Esophagus muscularis mucosa (tissue), 4 donors: ENCODE data around the gene CCDC24. TPM values are rescaled to one million over a fixed set of nuclear protein-coding genes. Genes with fewer than 3 reads are reported as not detected.

Source experiments
- DNase-seq: peaks from one replicate; pipeline ENCODE4 v3.0.0-alpha.2; 2017; ENCODE audit errors: extremely low spot score
- H3K27ac ChIP-seq, 4 donors: fragments of 200-600 bp; sonication (generic); replicated peaks in 1 of 4; 1 replicate in 3 of 4; 2 replicates in 1 of 4; pipeline ENCODE4 v1.5.1; 2016 to 2019; ENCODE audit warnings: mild to moderate bottlenecking in 1 of 4
- H3K27me3 ChIP-seq, 4 donors: fragments of 200-600 bp; sonication (generic); one replicate each; pipeline versions ENCODE4 v1.5.1 to v1.6.0; 2016 to 2019
- H3K36me3 ChIP-seq, 4 donors: fragments of 200-600 bp; sonication (generic); one replicate each; pipeline ENCODE4 v1.5.1; 2016 to 2019
- H3K4me1 ChIP-seq, 4 donors: fragments of 200-600 bp; sonication (generic); one replicate each; pipeline ENCODE4 v1.5.1; 2016 to 2019
- H3K4me3 ChIP-seq, 4 donors: fragments of 200-600 bp; sonication (generic); 1 replicate in 2 of 4; 2 replicates in 2 of 4; pipeline ENCODE4 v1.5.1; 2016 to 2019; ENCODE audit warnings: mild to moderate bottlenecking in 4 of 4, moderate library complexity in 1 of 4
- H3K9me3 ChIP-seq, 4 donors: fragments of 200-600 bp; sonication (generic); 1 replicate in 3 of 4; 2 replicates in 1 of 4; pipeline ENCODE4 v1.5.1; 2016 to 2019
- CTCF ChIP-seq, 3 experiments: fragments of 200-600 bp in 2 of 3; fragments of 450-650 bp in 1 of 3; sonication (generic) in 2 of 3; IDR thresholded peaks; one replicate each; pipeline ENCODE4 v1.5.1; 2017 to 2019; ENCODE audit warnings: antibody characterized with exemption in 3 of 3, mild to moderate bottlenecking in 2 of 3, moderate library complexity in 1 of 3
- EP300 ChIP-seq: sonication (generic); formaldehyde crosslinking; IDR thresholded peaks from one replicate; pipeline ENCODE4 v1.6.1; 2017; ENCODE audit warnings: antibody characterized with exemption
- POLR2A ChIP-seq: fragments of 450-650 bp; IDR thresholded peaks from one replicate; pipeline ENCODE4 v1.6.1; 2017; ENCODE audit warnings: antibody characterized with exemption, moderate library complexity, mild to moderate bottlenecking, low read depth
- POLR2AphosphoS5 ChIP-seq, 2 donors: sonication (generic); formaldehyde crosslinking; IDR thresholded peaks; one replicate each; pipeline ENCODE4 v1.6.1; 2017; ENCODE audit warnings: antibody characterized with exemption in 2 of 2
- WGBS: methylation state at CpG from one replicate; pipeline ENCODE4 v1.1.5; 2018; 5-methylcytosine and 5-hydroxymethylcytosine counted together
- intact Hi-C: fragments of 100-400 bp; cut with DNase I; formaldehyde crosslinking; loops from one replicate; pipeline ENCODE4 v1.15.1; 2023
- total RNA-seq, 4 donors: library from RNA; depleted of rRNA; stranded (reverse); fragments of >200 nt; gene quantifications; one replicate each; pipeline versions ENCODE4 v1.1.0 to v1.2.1, GENCODE V29; 2016

CCDC24 gene
- total RNA-seq, 4 donors from 2014 or later, result 6.2 to 7.3 (median 6.7) TPM

- Histone ChIP-seq H3K27me3 (no peaks in the 10 kb centered on the region), H3K4me1 (peaks cover 53 to 74% (median 67%) of the 10 kb centered on the region in 4 donors), H3K9me3 (no peaks in the 10 kb centered on the region), H3K36me3 (peaks cover 16 to 46% (median 42%) of the 10 kb centered on the region in 4 donors), H3K27ac (peak overlapping the region in 3 of 4 donors; percentile 93 to 98 (median 94)), H3K4me3 (peak overlapping the region; percentile 85 to 99 (median 94))
- no peak for TF ChIP-seq POLR2A
- intact Hi-C loops, result no loop called here
- WGBS, result 66% methylated on average over 4 of the region's 4 CpGs
- no peak for DNase-seq
Observed at GRCh38 chr1:43976045-43976444, 15.4 kb upstream of the CCDC24 start.

- Histone ChIP-seq H3K36me3 (peaks cover 16 to 42% (median 39%) of the 10 kb centered on the region in 4 donors), H3K4me1 (peaks cover 50 to 70% (median 60%) of the 10 kb centered on the region in 4 donors), H3K27ac (no peak overlapping the region), H3K4me3 (no peak overlapping the region), H3K27me3 (no peaks in the 10 kb centered on the region), H3K9me3 (no peaks in the 10 kb centered on the region)
- no peak for TF ChIP-seq POLR2AphosphoS5 (IDR thresholded peaks at IDR 0.05)
- no peak for TF ChIP-seq POLR2A
- no peak for TF ChIP-seq EP300
- TF ChIP-seq CTCF (IDR thresholded peaks at IDR 0.05), result no peak
- intact Hi-C loops, result no loop called here
- no peak for DNase-seq
- 87% methylated on average over 8 of the region's 8 CpGs for WGBS
Observed at GRCh38 chr1:43976890-43977289, 14.5 kb upstream of the CCDC24 start.

- Histone ChIP-seq H3K4me3 (no peak overlapping the region), H3K36me3 (peaks cover 13 to 40% (median 33%) of the 10 kb centered on the region in 4 donors), H3K27me3 (no peaks in the 10 kb centered on the region), H3K4me1 (peaks cover 50 to 71% (median 60%) of the 10 kb centered on the region in 4 donors), H3K9me3 (no peaks in the 10 kb centered on the region), H3K27ac (peak overlapping the region in 1 of 4 donors; percentile 51)
- TF ChIP-seq POLR2A (no peak), EP300 (no peak), CTCF (IDR thresholded peaks at IDR 0.05) (no peak), POLR2AphosphoS5 (IDR thresholded peaks at IDR 0.05) (no peak)
- no peak for DNase-seq
- WGBS, result 88% methylated on average over 9 of the region's 9 CpGs
- intact Hi-C loops, result no loop called here
Observed at GRCh38 chr1:43977376-43978263, 13.8 kb upstream of the CCDC24 start.

- no peak for TF ChIP-seq CTCF (IDR thresholded peaks at IDR 0.05)
- no peak for TF ChIP-seq POLR2A
- no peak for TF ChIP-seq EP300
- no peak for TF ChIP-seq POLR2AphosphoS5 (IDR thresholded peaks at IDR 0.05)
- 38% methylated on average over 4 of the region's 5 CpGs for WGBS
- Histone ChIP-seq H3K4me3 (peak overlapping the region in 3 of 4 donors; percentile 57 to 89 (median 77)), H3K9me3 (no peaks in the 10 kb centered on the region), H3K27me3 (no peaks in the 10 kb centered on the region), H3K4me1 (peaks cover 50 to 71% (median 60%) of the 10 kb centered on the region in 4 donors), H3K27ac (peak overlapping the region in 3 of 4 donors; percentile 28 to 51 (median 50)), H3K36me3 (peaks cover 13 to 37% (median 28%) of the 10 kb centered on the region in 4 donors)
- DNase-seq, result no peak
- intact Hi-C loops, result no loop called here
Observed at GRCh38 chr1:43978264-43978550, 13.2 kb upstream of the CCDC24 start.

- intact Hi-C loops, result no loop called here
- peaks cover 47 to 69% (median 59%) of the 10 kb centered on the region in 4 donors for H3K4me1 ChIP-seq
- H3K27ac ChIP-seq, result peak within 1 kb of the TSS; percentile 57 to 75 (median 63)
- DNase-seq, result no peak
- TF ChIP-seq CTCF (IDR thresholded peaks at IDR 0.05) (no peak), POLR2AphosphoS5 (IDR thresholded peaks at IDR 0.05) (no peak), POLR2A (no peak)
- H3K4me3 ChIP-seq, result peak within 1 kb of the TSS; percentile 72 to 89 (median 83)
- WGBS, result 10% methylated on average over 20 of the region's 54 CpGs
- H3K27me3 ChIP-seq, result no peaks in the 10 kb centered on the region
- peaks cover 13 to 37% (median 28%) of the 10 kb centered on the region in 4 donors for H3K36me3 ChIP-seq
- H3K9me3 ChIP-seq, result no peaks in the 10 kb centered on the region
Observed at GRCh38 chr1:43978551-43979260, 12.7 kb upstream of the CCDC24 start, which contains the start of gene B4GALT2. B4GALT2 (plus strand) TSS chr1:43979210; CDS start chr1:43981161, 1,951 bp downstream.
